Gastrocnemius medialis (tissue), 4 donors: ENCODE measurements around the gene CDH3. TPM values are rescaled to one million over a fixed set of nuclear protein-coding genes. Genes with fewer than 3 reads are reported as not detected.
"Not testable (repeated sequence)": the region's sequence is repeated elsewhere in the genome, so short reads cannot be mapped to it uniquely, and the experiment has no call there.

Experiments
- ATAC-seq, 2 donors: fragments of 150-250 bp; one replicate each; pipeline ENCODE4 v1.9.1; 2016
- DNase-seq, 2 donors: peaks; one replicate each; pipeline ENCODE4 v3.0.0-alpha.2; 2019
- H3K27ac ChIP-seq, 4 donors: fragments of 200-600 bp; sonication (generic); 1 replicate in 1 of 4; 2 replicates in 3 of 4; pipeline ENCODE4 v1.5.1; 2016 to 2018; ENCODE audit warnings: mild to moderate bottlenecking in 2 of 4, moderate library complexity in 1 of 4
- H3K27me3 ChIP-seq, 3 donors: fragments of 200-600 bp; sonication (generic) in 2 of 3; 1 replicate in 1 of 3; 2 replicates in 2 of 3; pipeline versions ENCODE4 v1.5.1 to v1.6.0; 2016 to 2019; ENCODE audit warnings: mild to moderate bottlenecking in 1 of 3, moderate library complexity in 1 of 3
- H3K36me3 ChIP-seq, 2 donors: fragments of 200-600 bp; sonication (generic) in 1 of 2; one replicate each; pipeline ENCODE4 v1.5.1; 2017 to 2018
- H3K4me1 ChIP-seq, 2 donors: fragments of 200-600 bp; sonication (generic) in 1 of 2; one replicate each; pipeline ENCODE4 v1.5.1; 2016 to 2017; ENCODE audit warnings: mild to moderate bottlenecking in 2 of 2
- H3K4me3 ChIP-seq, 4 donors: fragments of 200-600 bp; sonication (generic) in 3 of 4; 1 replicate in 1 of 4; 2 replicates in 3 of 4; pipeline ENCODE4 v1.5.1; 2016 to 2019; ENCODE audit warnings: mild to moderate bottlenecking in 2 of 4
- H3K9me3 ChIP-seq, 3 donors: fragments of 200-600 bp; sonication (generic) in 2 of 3; 1 replicate in 1 of 3; 2 replicates in 2 of 3; pipeline ENCODE4 v1.5.1; 2016 to 2019
- POLR2A ChIP-seq, 2 donors: fragments of 450-650 bp; IDR thresholded peaks; one replicate each; pipeline ENCODE4 v1.6.1; 2017; ENCODE audit warnings: antibody characterized with exemption in 2 of 2, mild to moderate bottlenecking in 2 of 2, moderate library complexity in 2 of 2
- in situ Hi-C, 4 donors: fragments of 200-750 bp; cut with MboI; loops; one replicate each; pipeline versions ENCODE4 v1.15.0 to v1.8.0; 2017; ENCODE audit warnings: low sequenced_read_pairs in 4 of 4
- intact Hi-C: fragments of 100-400 bp; cut with DNase I; formaldehyde crosslinking; loops from one replicate; pipeline ENCODE4 v1.15.1; 2023; ENCODE audit warnings: low total_unique reads
- total RNA-seq, 4 donors: library from RNA; depleted of rRNA; stranded (reverse); fragments of >200 nt; gene quantifications; one replicate each; pipeline versions ENCODE4 v1.1.0 to v1.2.3, GENCODE V29; 2016
- TF ChIP-seq, protein P1 (sequence below), 5 experiments: fragments of 450-650 bp in 3 of 5; fragments of 200-600 bp in 2 of 5; sonication (generic) in 2 of 5; IDR thresholded peaks in 4 of 5; conservative IDR thresholded peaks in 1 of 5; 1 replicate in 4 of 5; 2 replicates in 1 of 5; pipeline ENCODE4 v1.5.1; 2016 to 2019; ENCODE audit warnings: antibody characterized with exemption in 5 of 5, mild to moderate bottlenecking in 3 of 5, moderate library complexity in 3 of 5

CDH3 gene
- total RNA-seq, 4 donors from 2014 or later = not detected

DNA sequence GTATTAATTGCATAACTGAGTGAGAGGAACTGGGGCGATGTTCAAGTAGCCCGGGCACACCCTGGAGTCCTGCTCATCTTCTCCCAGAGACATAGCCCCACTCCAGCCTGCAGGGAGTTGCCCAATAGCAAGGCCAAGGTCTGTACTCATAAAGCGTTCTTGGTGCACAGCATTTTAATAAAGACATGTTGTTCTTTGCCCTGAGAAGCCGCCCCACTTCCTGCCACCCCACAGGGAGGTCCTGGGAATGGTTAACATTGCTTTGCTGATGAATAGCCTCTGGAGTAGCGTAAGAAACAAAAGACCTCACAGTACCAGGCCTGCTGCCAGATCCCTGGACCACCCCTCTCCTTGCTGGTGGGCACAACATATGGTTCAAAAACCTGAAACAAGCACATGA lies 70.4 kb downstream of the CDH3 start:
- TF ChIP-seq, protein P1, sequence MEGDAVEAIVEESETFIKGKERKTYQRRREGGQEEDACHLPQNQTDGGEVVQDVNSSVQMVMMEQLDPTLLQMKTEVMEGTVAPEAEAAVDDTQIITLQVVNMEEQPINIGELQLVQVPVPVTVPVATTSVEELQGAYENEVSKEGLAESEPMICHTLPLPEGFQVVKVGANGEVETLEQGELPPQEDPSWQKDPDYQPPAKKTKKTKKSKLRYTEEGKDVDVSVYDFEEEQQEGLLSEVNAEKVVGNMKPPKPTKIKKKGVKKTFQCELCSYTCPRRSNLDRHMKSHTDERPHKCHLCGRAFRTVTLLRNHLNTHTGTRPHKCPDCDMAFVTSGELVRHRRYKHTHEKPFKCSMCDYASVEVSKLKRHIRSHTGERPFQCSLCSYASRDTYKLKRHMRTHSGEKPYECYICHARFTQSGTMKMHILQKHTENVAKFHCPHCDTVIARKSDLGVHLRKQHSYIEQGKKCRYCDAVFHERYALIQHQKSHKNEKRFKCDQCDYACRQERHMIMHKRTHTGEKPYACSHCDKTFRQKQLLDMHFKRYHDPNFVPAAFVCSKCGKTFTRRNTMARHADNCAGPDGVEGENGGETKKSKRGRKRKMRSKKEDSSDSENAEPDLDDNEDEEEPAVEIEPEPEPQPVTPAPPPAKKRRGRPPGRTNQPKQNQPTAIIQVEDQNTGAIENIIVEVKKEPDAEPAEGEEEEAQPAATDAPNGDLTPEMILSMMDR (IDR thresholded peaks at IDR 0.05 in 4 of 5, conservative IDR thresholded peaks at IDR 0.05 in 1 of 5) = no peak
- TF ChIP-seq POLR2A (IDR thresholded peaks at IDR 0.05) = no peak
- DNase-seq (no peak), ATAC-seq (no peak)
- Histone ChIP-seq H3K36me3 (no peaks in the 10 kb centered on the region), H3K4me1 (no peaks in the 10 kb centered on the region), H3K27me3 (peaks cover 0 to 6% (median 3%) of the 10 kb centered on the region in 3 donors), H3K4me3 (no peak overlapping the region), H3K27ac (no peak overlapping the region), H3K9me3 (no peaks in the 10 kb centered on the region)
- in situ Hi-C loops (no loop called here), intact Hi-C loops (no loop called here)

DNA sequence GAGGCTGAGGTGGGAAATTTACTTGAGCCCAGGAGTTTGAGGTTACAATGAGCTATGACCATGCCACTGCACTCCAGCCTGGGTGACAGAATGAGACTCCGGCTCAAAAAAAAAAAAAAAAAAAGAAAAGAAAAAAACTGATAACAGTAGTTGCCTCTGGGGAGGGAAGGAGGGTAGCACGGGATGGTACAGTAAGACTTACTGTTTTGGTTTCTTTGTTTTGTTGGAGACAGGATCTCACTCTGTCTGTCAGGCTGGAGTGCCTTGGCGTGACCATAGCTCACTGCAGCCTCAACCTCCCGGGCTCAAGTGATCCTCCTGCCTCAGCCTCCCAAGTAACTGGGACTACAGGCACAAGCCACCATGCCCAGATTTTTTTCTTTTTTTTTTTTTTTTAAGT lies 71.4 kb downstream of the CDH3 start:
- in situ Hi-C loops, H3K27me3 ChIP-seq, ATAC-seq: not testable (repeated sequence)

DNA sequence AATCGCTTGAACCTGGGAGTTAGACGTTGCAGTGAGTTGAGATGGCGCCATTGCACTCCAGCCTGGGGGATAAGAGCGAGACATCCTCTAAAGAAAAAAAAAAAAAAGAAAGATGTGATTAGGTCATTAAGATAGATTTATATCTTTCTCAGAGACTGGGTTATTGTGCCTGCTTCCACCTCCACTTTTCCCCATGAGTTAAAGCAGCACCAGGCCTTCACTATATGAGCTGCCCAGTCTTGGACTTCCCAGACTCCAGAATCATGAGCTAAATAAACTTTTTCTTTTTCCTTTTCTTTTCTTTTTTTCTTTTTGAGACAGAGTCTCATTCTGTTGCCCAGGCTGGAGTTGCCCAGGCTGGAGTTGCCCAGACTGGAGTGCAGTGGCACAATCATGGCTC lies 72.6 kb downstream of the CDH3 start:
- ATAC-seq = no peak
- Histone ChIP-seq H3K36me3 (no peaks in the 10 kb centered on the region), H3K4me3 (no peak overlapping the region), H3K27ac (no peak overlapping the region), H3K9me3 (no peaks in the 10 kb centered on the region), H3K27me3 (peaks cover 0 to 6% (median 3%) of the 10 kb centered on the region in 3 donors), H3K4me1 (no peaks in the 10 kb centered on the region)
- in situ Hi-C loops (no loop called here), intact Hi-C loops (no loop called here)
- no peak for DNase-seq
- TF ChIP-seq, protein P1 (IDR thresholded peaks at IDR 0.05 in 4 of 5, conservative IDR thresholded peaks at IDR 0.05 in 1 of 5) = no peak
- no peak for TF ChIP-seq POLR2A (IDR thresholded peaks at IDR 0.05)

More for the DNA sequence above, 71.4 kb downstream of the CDH3 start:
- intact Hi-C loops, H3K9me3 ChIP-seq, H3K4me3 ChIP-seq, H3K27ac ChIP-seq, H3K4me1 ChIP-seq, DNase-seq, H3K36me3 ChIP-seq: not testable (repeated sequence)

DNA sequence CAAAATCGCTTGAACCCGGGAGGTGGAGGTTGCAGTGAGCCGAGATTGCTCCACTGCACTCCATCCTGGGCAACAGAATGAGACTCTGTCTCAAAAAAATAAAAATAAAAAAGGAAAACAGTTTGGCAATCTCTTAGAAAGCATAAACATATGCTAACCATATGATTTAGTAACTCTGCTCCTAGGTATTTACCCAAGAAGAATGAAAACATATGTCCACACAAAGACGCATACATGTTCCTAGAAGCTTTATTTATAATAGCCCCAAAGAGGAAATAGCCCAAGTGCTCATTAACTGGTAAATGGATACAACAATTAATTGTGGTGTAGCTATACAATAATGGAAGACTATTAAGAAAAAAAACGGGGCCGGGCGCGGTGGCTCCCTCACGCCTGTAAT lies 73.5 kb downstream of the CDH3 start:
- H3K9me3 ChIP-seq = no peaks in the 10 kb centered on the region
- in situ Hi-C loops = no loop called here

DNA sequence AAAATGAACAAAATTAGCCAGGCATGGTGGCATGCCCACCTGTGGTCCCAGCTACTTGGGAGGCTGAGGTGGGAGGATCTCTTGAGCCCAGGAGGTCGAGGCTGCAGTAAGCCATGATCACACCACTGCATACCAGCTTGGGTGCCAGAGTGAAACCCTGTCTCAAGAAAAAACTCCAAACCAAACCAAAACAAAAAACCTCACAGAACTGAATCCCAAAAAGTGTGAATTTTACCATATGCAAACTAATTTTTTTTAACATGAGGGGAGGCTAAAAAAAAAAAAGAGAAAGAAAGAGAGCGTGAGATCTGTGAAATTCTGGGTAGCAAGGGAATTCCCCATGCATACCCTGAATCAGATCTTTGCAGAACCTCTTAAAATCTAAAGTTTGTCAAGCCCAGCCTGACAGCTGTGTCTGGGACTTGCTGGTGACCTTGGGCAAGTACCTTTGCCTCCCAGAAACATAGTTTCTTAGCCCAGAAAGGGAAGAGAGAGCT lies 74.9 kb downstream of the CDH3 start:
- intact Hi-C loops (no loop called here), in situ Hi-C loops (no loop called here)
- H3K36me3 ChIP-seq = no peaks in the 10 kb centered on the region
- no peak for DNase-seq
- TF ChIP-seq, protein P1 (IDR thresholded peaks at IDR 0.05 in 4 of 5, conservative IDR thresholded peaks at IDR 0.05 in 1 of 5) = no peak
- no peak for TF ChIP-seq POLR2A (IDR thresholded peaks at IDR 0.05)
- no peaks in the 10 kb centered on the region for H3K4me1 ChIP-seq
- no peaks in the 10 kb centered on the region for H3K9me3 ChIP-seq
- no peak overlapping the region for H3K27ac ChIP-seq
- ATAC-seq = no peak
- H3K4me3 ChIP-seq = no peak overlapping the region
- H3K27me3 ChIP-seq = no peaks in the 10 kb centered on the region

More for the DNA sequence above, 73.5 kb downstream of the CDH3 start:
- no peak overlapping the region for H3K4me3 ChIP-seq
- ATAC-seq = no peak
- no peaks in the 10 kb centered on the region for H3K4me1 ChIP-seq
- no peak overlapping the region for H3K27ac ChIP-seq
- no peaks in the 10 kb centered on the region for H3K36me3 ChIP-seq
- no peak for DNase-seq
- TF ChIP-seq, protein P1 (IDR thresholded peaks at IDR 0.05 in 4 of 5, conservative IDR thresholded peaks at IDR 0.05 in 1 of 5) = no peak
- no peak for TF ChIP-seq POLR2A (IDR thresholded peaks at IDR 0.05)
- intact Hi-C loops = no loop called here
- H3K27me3 ChIP-seq = no peaks in the 10 kb centered on the region
